GM12878 (cell line): ENCODE measurements around the gene DGKB. TPM values are rescaled to one million over a fixed set of nuclear protein-coding genes. Genes with fewer than 3 reads are reported as not detected.

Experiments
- ATAC-seq: fragments of 200-7000 bp; cut with Tn5 transposase; 3 replicates; pipeline ENCODE4 v1.9.1; 2020; ENCODE audit warnings: mild to moderate bottlenecking, moderate library complexity
- BruUV-seq: library from RNA; stranded (reverse); fragments of 400-500 nt; replicated peaks from 2 replicates; lab custom pipeline; 2021; lab: Mats Ljungman, UMichigan
- CTCF ChIA-PET: fragments of 300-600 bp; sonication (Branson Sonifier 250); formaldehyde crosslinking; extraction: SDS; loops from one replicate; lab custom pipeline; 2021; ENCODE audit warnings: inconsistent platforms; lab: Yijun Ruan, JAX
- POLR2A ChIA-PET: fragments of 350-600 bp; formaldehyde crosslinking; extraction: SDS; loops from one replicate; lab custom pipeline; 2021; ENCODE audit warnings: inconsistent platforms; lab: Charles Lee
- RAD21 ChIA-PET: fragments of 300-600 bp; sonication (Branson Sonifier 250); formaldehyde crosslinking; loops from one replicate; lab custom pipeline; 2023; ENCODE audit warnings: antibody characterized with exemption; ENCODE audit not compliant: unreplicated experiment; lab: Charles Lee
- SMC1A ChIA-PET: fragments of 300-600 bp; sonication (Branson Sonifier 250); formaldehyde crosslinking; loops from one replicate; lab custom pipeline; 2023; ENCODE audit not compliant: unreplicated experiment, uncharacterized antibody; lab: Charles Lee
- DNase-seq: peaks from one replicate; pipeline ENCODE4 v3.0.0-alpha.2; 2011; ENCODE audit warnings: low read depth, low spot score
- FAIRE-seq: peaks from 3 replicates; lab custom pipeline; 2011; peaks lifted over from hg19 to GRCh38; lab: Jason Lieb, UNC
- H2AFZ ChIP-seq: 2 replicates; pipeline ENCODE4 v1.6.0; 2011; ENCODE audit warnings: low read depth, low read length, control low read depth; ENCODE audit not compliant: control insufficient read depth
- H3K27ac ChIP-seq: 2 replicates; pipeline ENCODE4 v1.5.1; 2011; ENCODE audit warnings: control low read depth; ENCODE audit not compliant: control insufficient read depth, insufficient read depth
- H3K27me3 ChIP-seq, 2 experiments: replicated peaks in 1 of 2; 2 replicates each; pipeline versions ENCODE4 v1.6.0 to v1.6.1; 2011; ENCODE audit warnings: low read length in 1 of 2; ENCODE audit not compliant: control insufficient read depth in 2 of 2, insufficient read depth in 2 of 2
- H3K36me3 ChIP-seq, 2 experiments: 2 replicates each; pipeline ENCODE4 v1.5.1; 2011; ENCODE audit warnings: low read length in 1 of 2; ENCODE audit not compliant: control insufficient read depth in 2 of 2, insufficient read depth in 2 of 2
- H3K4me1 ChIP-seq: 2 replicates; pipeline ENCODE4 v1.6.1; 2011; ENCODE audit warnings: mild to moderate bottlenecking, low read length, moderate library complexity, mixed read lengths; ENCODE audit not compliant: control insufficient read depth, insufficient read depth
- H3K4me2 ChIP-seq: 2 replicates; pipeline ENCODE4 v1.6.0; 2011; ENCODE audit warnings: control low read depth; ENCODE audit not compliant: control insufficient read depth, insufficient read depth
- H3K4me3 ChIP-seq: fragments of 200-600 bp; sonication (generic); 2 replicates; pipeline ENCODE4 v1.5.1; 2016
- H3K79me2 ChIP-seq: 2 replicates; pipeline ENCODE4 v1.6.0; 2011; ENCODE audit warnings: low read length; ENCODE audit not compliant: control insufficient read depth, insufficient read depth
- H3K9ac ChIP-seq: 2 replicates; pipeline ENCODE4 v1.8.0; 2011; ENCODE audit warnings: low read length, control low read depth, mixed read lengths; ENCODE audit not compliant: control insufficient read depth, insufficient read depth
- H3K9me3 ChIP-seq: replicated peaks from 3 replicates; pipeline ENCODE4 v1.5.1; 2011; ENCODE audit warnings: mild to moderate bottlenecking, low read length; ENCODE audit not compliant: control insufficient read depth, insufficient read depth
- H4K20me1 ChIP-seq: 2 replicates; pipeline ENCODE4 v1.6.0; 2011; ENCODE audit not compliant: control insufficient read depth, insufficient read depth
- ATF7 ChIP-seq: fragments of 450-650 bp; IDR thresholded peaks from 2 replicates; pipeline ENCODE4 v1.6.1; 2016; ENCODE audit warnings: low read depth, mild to moderate bottlenecking
- BCL3 ChIP-seq: IDR thresholded peaks from 2 replicates; pipeline ENCODE4 v1.6.1; 2011; ENCODE audit warnings: borderline replicate concordance, low read depth, mild to moderate bottlenecking, moderate library complexity, low read length; ENCODE audit not compliant: insufficient read depth, poor library complexity, severe bottlenecking
- BRCA1 ChIP-seq: IDR thresholded peaks from 2 replicates; pipeline ENCODE4 v1.6.1; 2011; ENCODE audit warnings: low read depth, low read length, improper control_type of control experiment
- CBX5 ChIP-seq: sonication (generic); IDR thresholded peaks from 2 replicates; pipeline ENCODE4 v1.6.1; 2016; ENCODE audit warnings: low read depth, moderate library complexity, mild to moderate bottlenecking, inconsistent platforms
- EED ChIP-seq: sonication (generic); IDR thresholded peaks from 2 replicates; pipeline ENCODE4 v1.6.1; 2016; ENCODE audit warnings: antibody characterized with exemption, low read depth
- EGR1 ChIP-seq, 2 experiments: IDR thresholded peaks; 1 replicate in 1 of 2; 2 replicates in 1 of 2; pipeline ENCODE4 v1.6.1; 2011 to 2012; ENCODE audit warnings: low read depth in 2 of 2, low read length in 2 of 2, borderline replicate concordance in 1 of 2, mild to moderate bottlenecking in 1 of 2, moderate library complexity in 1 of 2
- FOXM1 ChIP-seq: IDR thresholded peaks from 2 replicates; pipeline ENCODE4 v1.6.1; 2012; ENCODE audit warnings: low read depth, mild to moderate bottlenecking, inconsistent platforms, low read length, moderate library complexity
- MEF2A ChIP-seq: IDR thresholded peaks from 2 replicates; pipeline ENCODE4 v1.6.1; 2011; ENCODE audit warnings: low read depth, mild to moderate bottlenecking, low read length, moderate library complexity; ENCODE audit not compliant: insufficient read depth
- MXI1 ChIP-seq: fragments of 150-350 bp; IDR thresholded peaks from 2 replicates; pipeline ENCODE4 v1.6.1; 2011; ENCODE audit warnings: low read depth, mild to moderate bottlenecking, inconsistent platforms, low read length, improper control_type of control experiment
- NBN ChIP-seq: fragments of 450-650 bp; IDR thresholded peaks from 2 replicates; pipeline ENCODE4 v1.6.1; 2016
- PAX5 ChIP-seq: IDR thresholded peaks from 2 replicates; pipeline ENCODE4 v1.6.1; 2011; ENCODE audit warnings: low read depth, low read length, borderline replicate concordance
- PML ChIP-seq: IDR thresholded peaks from 2 replicates; pipeline ENCODE4 v1.6.1; 2012; ENCODE audit warnings: low read length, inconsistent platforms
- POLR2AphosphoS5 ChIP-seq: IDR thresholded peaks from 2 replicates; pipeline ENCODE4 v1.6.1; 2011; ENCODE audit warnings: mild to moderate bottlenecking, low read length, inconsistent platforms
- PRDM15 ChIP-seq: fragments of 450-650 bp; formaldehyde crosslinking; IDR thresholded peaks from 2 replicates; pipeline ENCODE4 v1.4.0; 2020; ENCODE audit warnings: mild to moderate bottlenecking, moderate library complexity
- SMAD5 ChIP-seq: IDR thresholded peaks from 2 replicates; pipeline ENCODE4 v1.6.1; 2016; ENCODE audit warnings: antibody characterized with exemption, low read depth
- STAT3 ChIP-seq: IDR thresholded peaks from 2 replicates; pipeline ENCODE4 v1.6.1; 2011; ENCODE audit warnings: low read depth, low read length, improper control_type of control experiment
- TCF12 ChIP-seq: IDR thresholded peaks from 2 replicates; pipeline ENCODE4 v1.6.1; 2011; ENCODE audit warnings: low read depth, mild to moderate bottlenecking, low read length
- YY1 ChIP-seq: IDR thresholded peaks from 2 replicates; pipeline ENCODE4 v1.6.1; 2011; ENCODE audit warnings: low read depth, mild to moderate bottlenecking, low read length
- ZBED1 ChIP-seq: IDR thresholded peaks from 2 replicates; pipeline ENCODE4 v1.6.1; 2016; ENCODE audit warnings: borderline replicate concordance
- WGBS: methylation state at CpG from one replicate; pipeline ENCODE4 v1.1.6; 2016; ENCODE audit warnings: low lambda C conversion rate; ENCODE audit not compliant: insufficient replicate concordance, insufficient coverage; ENCODE audit errors: missing lambda C conversion rate; 5-methylcytosine and 5-hydroxymethylcytosine counted together
- in situ Hi-C: fragments of 300-500 bp; cut with MboI; formaldehyde crosslinking; loops from 9 replicates; pipeline ENCODE4 v1.14.3; 2018; ENCODE audit warnings: mixed read lengths
- intact Hi-C: fragments of 100-400 bp; cut with micrococcal nuclease; formaldehyde crosslinking; loops from one replicate; pipeline ENCODE4 v1.14.2; 2022; ENCODE audit not compliant: unreplicated experiment
- polyA plus RNA-seq, 11 experiments: library from polyadenylated mRNA; depleted of rRNA in 4 of 11; unstranded in 6 of 11; stranded (reverse) in 5 of 11; fragments of >200 nt; fragmentation: Nextera tagmentation in 4 of 11; fragmentation: Illumina TruSeq in 1 of 11; extraction: Ambion mirVana in 4 of 11; extraction: Trizol in 1 of 11; gene quantifications; 1 replicate in 1 of 11; 2 replicates in 10 of 11; pipeline versions ENCODE4 v1.2.1 to v1.2.3, GENCODE V29; 2011 to 2016; ENCODE audit warnings: inconsistent platforms in 2 of 11, missing spikeins in 2 of 11, low read depth in 1 of 11
- total RNA-seq, 4 experiments: library from RNA; depleted of rRNA in 3 of 4; stranded (reverse); fragments of >200 nt in 3 of 4; fragmentation: Illumina TruSeq in 1 of 4; extraction: Trizol in 1 of 4; gene quantifications; 2 replicates each; pipeline versions ENCODE4 v1.2.1 to v1.2.3, GENCODE V29; 2013 to 2021

The DGKB gene
- total and polyA plus RNA-seq, 10 of the 15 experiments (the other 5 are each of a cell fraction or from before 2014, with no cell fraction given) = 0.02 to 0.10 (median 0.04) TPM; not detected in 6

GRCh38 chr7:14233868-14234369 is 668.6 kb downstream of the DGKB start (continued):
- TF ChIP-seq PRDM15 = no peak
- TF ChIP-seq, all 136 proteins: peak for 0

GRCh38 chr7:14233076-14233867 is 669.3 kb downstream of the DGKB start:
- ATAC-seq = no peak; the same call in 2 of the 3 replicates
- H3K27me3 ChIP-seq = no peaks in the 10 kb centered on the region
- FAIRE-seq = no peak
- RAD21 ChIA-PET = no interaction called here
- no peak overlapping the region for H3K9ac ChIP-seq
- H3K4me2 ChIP-seq = no peak overlapping the region
- no peaks in the 10 kb centered on the region for H3K36me3 ChIP-seq
- intact Hi-C loops (no loop called here), in situ Hi-C loops (no loop called here)
- no peaks in the 10 kb centered on the region for H3K9me3 ChIP-seq
- POLR2A ChIA-PET = no interaction called here
- no TSS peak for BruUV-seq
- CTCF ChIA-PET = no interaction called here
- SMC1A ChIA-PET = interaction anchor here (0.6 kb wide), 1 partner anchor 397 kb away, joined by 3 read pairs; no protein-coding TSS in a partner anchor
- 7% methylated on average over 6 of the region's 7 CpGs for WGBS
- no peak overlapping the region for H3K4me3 ChIP-seq
- no peak overlapping the region for H3K27ac ChIP-seq
- H3K4me1 ChIP-seq = no peaks in the 10 kb centered on the region
- no peak overlapping the region for H2AFZ ChIP-seq
- H3K79me2 ChIP-seq = no peaks in the 10 kb centered on the region
- H4K20me1 ChIP-seq = no peaks in the 10 kb centered on the region
- DNase-seq = no peak
- no peak for TF ChIP-seq MEF2A
- no peak for TF ChIP-seq BRCA1
- TF ChIP-seq PML = no peak
- no peak for TF ChIP-seq CBX5
- no peak for TF ChIP-seq YY1
- TF ChIP-seq TCF12 = no peak
- TF ChIP-seq STAT3 = no peak
- TF ChIP-seq BCL3 = no peak
- no peak for TF ChIP-seq MXI1
- no peak for TF ChIP-seq SMAD5
- TF ChIP-seq EED = no peak
- TF ChIP-seq ATF7 = no peak
- TF ChIP-seq POLR2AphosphoS5 = no peak
- TF ChIP-seq NBN = no peak
- no peak for TF ChIP-seq FOXM1
- TF ChIP-seq ZBED1 = no peak
- no peak for TF ChIP-seq EGR1 (IDR thresholded peaks at IDR 0.05; ENCODE audit: borderline replicate concordance in 1 of 2, low read depth in 2 of 2, low read length in 2 of 2)
- no peak for TF ChIP-seq PAX5
